CD14-positive monocyte (primary cell): ENCODE data around the gene ATPAF2. TPM values are rescaled to one million over a fixed set of nuclear protein-coding genes. Genes with fewer than 3 reads are reported as not detected.
A peak's percentile ranks its signal among the peaks of the same experiment; 100 is the strongest.

Source experiments
- DNase-seq, 3 donors: peaks; one replicate each; pipeline ENCODE4 v3.0.0-alpha.2; 2011 to 2022
- H2AFZ ChIP-seq: 2 replicates; pipeline ENCODE4 v1.6.0; 2012; ENCODE audit warnings: mild to moderate bottlenecking, low read depth, low read length, inconsistent platforms; ENCODE audit not compliant: insufficient read depth, poor library complexity, severe bottlenecking
- H3K27ac ChIP-seq, 2 donors: 1 replicate in 1 of 2; 2 replicates in 1 of 2; pipeline ENCODE4 v1.5.1; 2012 to 2013; ENCODE audit warnings: low read length in 2 of 2, control low read depth in 1 of 2, inconsistent platforms in 1 of 2, low read depth in 1 of 2, mild to moderate bottlenecking in 1 of 2
- H3K27me3 ChIP-seq, 2 donors: one replicate each; pipeline versions ENCODE4 v1.6.0 to v1.6.1; 2011 to 2013; ENCODE audit warnings: low read length in 2 of 2; ENCODE audit not compliant: control insufficient read depth in 2 of 2, insufficient read depth in 2 of 2
- H3K36me3 ChIP-seq, 2 donors: replicated peaks in 1 of 2; 1 replicate in 1 of 2; 2 replicates in 1 of 2; pipeline versions ENCODE4 v1.5.1 to v1.6.1; 2012 to 2013; ENCODE audit warnings: low read length in 2 of 2, control low read depth in 1 of 2, inconsistent platforms in 1 of 2, mild to moderate bottlenecking in 1 of 2; ENCODE audit not compliant: insufficient read depth in 2 of 2, control insufficient read depth in 1 of 2
- H3K4me1 ChIP-seq, 2 donors: 1 replicate in 1 of 2; 2 replicates in 1 of 2; pipeline versions ENCODE4 v1.5.1 to v1.6.1; 2012 to 2013; ENCODE audit warnings: low read length in 2 of 2, control low read depth in 1 of 2, inconsistent platforms in 1 of 2, mild to moderate bottlenecking in 1 of 2, moderate library complexity in 1 of 2; ENCODE audit not compliant: insufficient read depth in 2 of 2, control insufficient read depth in 1 of 2
- H3K4me2 ChIP-seq: replicated peaks from 2 replicates; pipeline ENCODE3; 2012; ENCODE audit warnings: low read length, moderate library complexity, mild to moderate bottlenecking; ENCODE audit not compliant: poor library complexity, severe bottlenecking; ENCODE audit errors: extremely low read depth
- H3K4me3 ChIP-seq, 3 experiments: fragments of 200-600 bp in 1 of 3; sonication (generic) in 1 of 3; replicated peaks in 1 of 3; 1 replicate in 2 of 3; 2 replicates in 1 of 3; pipeline ENCODE4 v1.5.1; 2011 to 2013; ENCODE audit warnings: low read length in 3 of 3, mild to moderate bottlenecking in 3 of 3, control low read depth in 2 of 3, low read depth in 2 of 3, inconsistent platforms in 1 of 3, moderate library complexity in 1 of 3
- H3K79me2 ChIP-seq: 2 replicates; pipeline ENCODE4 v1.6.0; 2012; ENCODE audit warnings: mild to moderate bottlenecking, control low read depth, inconsistent platforms, low read length, moderate library complexity; ENCODE audit not compliant: insufficient read depth
- H3K9ac ChIP-seq: 2 replicates; pipeline ENCODE4 v1.6.0; 2017; ENCODE audit warnings: low read length, mild to moderate bottlenecking; ENCODE audit not compliant: insufficient read depth, poor library complexity, severe bottlenecking
- H3K9me3 ChIP-seq, 2 donors: replicated peaks in 1 of 2; 1 replicate in 1 of 2; 2 replicates in 1 of 2; pipeline versions ENCODE4 v1.5.1 to v1.6.1; 2012 to 2013; ENCODE audit warnings: low read length in 2 of 2, control low read depth in 1 of 2; ENCODE audit not compliant: control insufficient read depth in 1 of 2, insufficient read depth in 1 of 2
- H4K20me1 ChIP-seq: 2 replicates; pipeline ENCODE4 v1.6.0; 2012; ENCODE audit warnings: mild to moderate bottlenecking, low read length, control low read depth, moderate library complexity; ENCODE audit not compliant: insufficient read depth
- H3K27ac Mint-ChIP-seq, 7 donors: one replicate each; pipeline ENCODE4 v1.8.0; 2020; ENCODE audit warnings: mild to moderate bottlenecking in 7 of 7, mixed read lengths in 7 of 7, moderate library complexity in 6 of 7, inconsistent platforms in 2 of 7
- H3K27me3 Mint-ChIP-seq, 3 donors: one replicate each; pipeline ENCODE4 v1.8.0; 2021 to 2022; ENCODE audit warnings: low read depth in 3 of 3, mild to moderate bottlenecking in 3 of 3, mixed read lengths in 3 of 3, moderate library complexity in 3 of 3, inconsistent platforms in 1 of 3
- H3K36me3 Mint-ChIP-seq, 2 donors: one replicate each; pipeline ENCODE4 v1.8.0; 2020; ENCODE audit warnings: mixed read lengths in 2 of 2, inconsistent platforms in 1 of 2, mild to moderate bottlenecking in 1 of 2
- H3K4me1 Mint-ChIP-seq: one replicate; pipeline ENCODE4 v1.8.0; 2020; ENCODE audit warnings: mild to moderate bottlenecking, mixed read lengths
- H3K4me3 Mint-ChIP-seq, 2 donors: one replicate each; pipeline ENCODE4 v1.8.0; 2020; ENCODE audit warnings: mild to moderate bottlenecking in 2 of 2, mixed read lengths in 2 of 2, moderate library complexity in 1 of 2
- H3K9me3 Mint-ChIP-seq, 7 donors: one replicate each; pipeline ENCODE4 v1.8.0; 2020 to 2022; ENCODE audit warnings: mixed read lengths in 7 of 7, mild to moderate bottlenecking in 6 of 7, moderate library complexity in 6 of 7, inconsistent platforms in 2 of 7
- CTCF ChIP-seq: fragments of 200-600 bp; IDR thresholded peaks from one replicate; pipeline ENCODE4 v1.8.0; 2022; ENCODE audit warnings: antibody characterized with exemption, mild to moderate bottlenecking
- WGBS: methylation state at CpG from one replicate; pipeline ENCODE4 v1.1.5; 2013; ENCODE audit warnings: missing lambda C conversion rate; ENCODE audit not compliant: insufficient coverage; 5-methylcytosine and 5-hydroxymethylcytosine counted together
- intact Hi-C, 2 donors: fragments of 100-400 bp; cut with micrococcal nuclease; formaldehyde crosslinking; loops; one replicate each; pipeline versions ENCODE4 v1.15.0 to v1.15.1; 2023
- polyA plus RNA-seq, 3 donors: library from polyadenylated mRNA; depleted of rRNA in 1 of 3; unstranded in 2 of 3; stranded (reverse) in 1 of 3; fragments of 300-500 nt in 2 of 3; fragments of >200 nt in 1 of 3; fragmentation: Illumina TruSeq in 2 of 3; gene quantifications; 1 replicate in 2 of 3; 2 replicates in 1 of 3; pipeline ENCODE4 v1.2.3, GENCODE V29; 2012 to 2021

Gene ATPAF2
- polyA plus RNA-seq, 3 donors = 41.3 to 50.8 (median 44.9) TPM

GRCh38 chr17:18004345-18004744 is 34.6 kb downstream of the ATPAF2 start:
- Histone ChIP-seq H3K9me3 (no peaks in the 10 kb centered on the region), H3K4me3 (no peak overlapping the region), H3K9ac (no peak overlapping the region), H2AFZ (no peak overlapping the region), H3K27ac (no peak overlapping the region), H3K4me2 (no peak overlapping the region), H3K27me3 (no peaks in the 10 kb centered on the region), H3K36me3 (peaks cover 28 to 40% of the 10 kb centered on the region in 2 donors), H4K20me1 (no peaks in the 10 kb centered on the region), H3K79me2 (no peaks in the 10 kb centered on the region), H3K4me1 (no peaks in the 10 kb centered on the region)
- no peak for TF ChIP-seq CTCF
- Mint-ChIP-seq H3K27me3 (no peaks in the 10 kb centered on the region), H3K4me3 (no peak overlapping the region), H3K27ac (no peak overlapping the region), H3K4me1 (no peaks in the 10 kb centered on the region), H3K36me3 (peaks cover 31 to 37% of the 10 kb centered on the region in 2 donors), H3K9me3 (no peaks in the 10 kb centered on the region)
- DNase-seq = no peak
- intact Hi-C loops = no loop called here
- 97% methylated on average over 5 of the region's 9 CpGs for WGBS

GRCh38 chr17:18002171-18002570 is 36.8 kb downstream of the ATPAF2 start:
- TF ChIP-seq CTCF = no peak

More at GRCh38 chr17:18002171-18002570, 36.8 kb downstream of the ATPAF2 start:
- no peak overlapping the region for H3K4me3 Mint-ChIP-seq
- no peaks in the 10 kb centered on the region for H3K9me3 Mint-ChIP-seq
- H3K4me1 ChIP-seq = no peaks in the 10 kb centered on the region
- H3K9ac ChIP-seq = no peak overlapping the region
- no peaks in the 10 kb centered on the region for H4K20me1 ChIP-seq
- no peaks in the 10 kb centered on the region for H3K9me3 ChIP-seq
- peaks cover 0 to 2% (median 0%) of the 10 kb centered on the region in 3 donors for H3K27me3 Mint-ChIP-seq
- H3K27me3 ChIP-seq = no peaks in the 10 kb centered on the region
- H3K4me2 ChIP-seq = no peak overlapping the region
- H3K4me1 Mint-ChIP-seq = no peaks in the 10 kb centered on the region
- H3K27ac ChIP-seq = no peak overlapping the region
- H3K36me3 Mint-ChIP-seq = peaks cover 14 to 15% of the 10 kb centered on the region in 2 donors
- WGBS = no CpG with 5 or more reads among the region's 2 CpGs
- peaks cover 8 to 18% of the 10 kb centered on the region in 2 donors for H3K36me3 ChIP-seq
- no peak for DNase-seq
- intact Hi-C loops = no loop called here
- peak overlapping the region in 1 of 7 donors; percentile 68 for H3K27ac Mint-ChIP-seq
- H3K4me3 ChIP-seq = no peak overlapping the region
- H3K79me2 ChIP-seq = no peaks in the 10 kb centered on the region
- no peak overlapping the region for H2AFZ ChIP-seq
